ENCODE results near the gene CREBZF. TPM values are rescaled to one million over a fixed set of nuclear protein-coding genes. Genes with fewer than 3 reads are reported as not detected.
"Not testable (repeated sequence)": the region's sequence is repeated elsewhere in the genome, so short reads cannot be mapped to it uniquely, and the experiment has no call there.

Gene CREBZF
- total RNA-seq, 2 experiments from 2014 or later = 61.0 to 72.3 TPM

DNA sequence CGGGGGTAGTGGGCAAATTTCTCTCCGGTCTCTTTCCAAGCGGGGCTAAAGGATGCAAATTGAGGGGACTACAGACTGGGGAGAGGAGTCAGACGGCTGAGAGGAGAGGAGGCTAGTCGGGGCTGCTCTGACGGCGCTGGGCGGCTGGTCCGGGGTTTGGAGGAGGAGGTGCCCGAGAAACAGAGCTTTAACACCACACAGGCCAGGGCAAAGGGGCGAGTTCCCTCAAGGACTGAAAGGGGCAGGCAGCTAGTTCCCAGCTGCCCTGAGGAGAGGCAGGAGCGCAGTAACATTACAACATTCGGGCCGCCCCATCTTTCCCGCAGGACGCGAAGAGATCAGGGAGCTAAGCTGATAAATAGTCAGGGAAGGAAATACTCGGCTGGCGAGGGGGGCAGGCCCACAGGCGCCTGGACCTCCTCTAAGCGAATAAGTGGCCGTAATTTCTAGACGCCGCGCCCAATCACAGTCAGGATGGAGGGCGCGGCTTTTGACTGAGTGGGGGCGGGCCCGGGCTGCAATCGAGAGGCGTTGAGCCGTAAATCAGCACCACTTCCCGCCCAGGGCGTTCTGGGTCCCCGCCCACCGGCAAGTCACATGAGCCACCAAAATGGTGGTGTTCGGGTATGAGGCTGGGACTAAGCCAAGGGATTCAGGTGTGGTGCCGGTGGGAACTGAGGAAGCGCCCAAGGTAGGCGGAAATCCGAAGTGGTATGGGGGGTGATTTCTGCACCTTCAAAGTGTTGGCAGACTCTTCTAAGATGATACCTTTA is 36.7 kb downstream of the CREBZF start, which contains the start of gene TMEM126B:
TSS of gene TMEM126B (plus strand) at position 596 of the 773 bp plus-strand sequence. CDS start at position 611, 15 bp downstream.
- peak; percentile 99 for ATAC-seq
- peak; percentile 99 for DNase-seq
- peaks cover 15% of the 10 kb centered on the region for H3K36me3 Mint-ChIP-seq
- no peaks in the 10 kb centered on the region for H3K9me3 Mint-ChIP-seq (ENCODE audit: low read depth)
- peak within 1 kb of the TSS; percentile 91 for H3K4me3 Mint-ChIP-seq
- H3K27ac Mint-ChIP-seq = peak within 1 kb of the TSS; percentile 91
- CTCF ChIA-PET = interaction anchor here (0.7 to 1.7 kb wide), 7 partner anchors 9 to 227 kb away, joined by 3 to 6 read pairs (median 5); partner anchors contain the start of genes CCDC83 and TMEM126A
- peaks cover 2% of the 10 kb centered on the region for H3K27me3 Mint-ChIP-seq
- peaks cover 38% of the 10 kb centered on the region for H3K4me1 Mint-ChIP-seq

GRCh38 chr11:85627332-85627997 is 37.5 kb downstream of the CREBZF start, which contains the start of gene DLG2:
Gene DLG2 (minus strand): TSS chr11:85627344.
- Mint-ChIP-seq H3K36me3 (peaks cover 13% of the 10 kb centered on the region), H3K27ac (peak within 1 kb of the TSS; percentile 91), H3K4me3 (peak within 1 kb of the TSS; percentile 91), H3K4me1 (peaks cover 38% of the 10 kb centered on the region), H3K9me3 (ENCODE audit: low read depth) (no peaks in the 10 kb centered on the region), H3K27me3 (peaks cover 2% of the 10 kb centered on the region)
- no peak for DNase-seq
- CTCF ChIA-PET = interaction anchor here (0.7 to 1.7 kb wide), 6 partner anchors 10 to 227 kb away, joined by 3 to 6 read pairs (median 4); partner anchors contain the start of genes CCDC83 and TMEM126A
- ATAC-seq = peak; percentile 0

DNA sequence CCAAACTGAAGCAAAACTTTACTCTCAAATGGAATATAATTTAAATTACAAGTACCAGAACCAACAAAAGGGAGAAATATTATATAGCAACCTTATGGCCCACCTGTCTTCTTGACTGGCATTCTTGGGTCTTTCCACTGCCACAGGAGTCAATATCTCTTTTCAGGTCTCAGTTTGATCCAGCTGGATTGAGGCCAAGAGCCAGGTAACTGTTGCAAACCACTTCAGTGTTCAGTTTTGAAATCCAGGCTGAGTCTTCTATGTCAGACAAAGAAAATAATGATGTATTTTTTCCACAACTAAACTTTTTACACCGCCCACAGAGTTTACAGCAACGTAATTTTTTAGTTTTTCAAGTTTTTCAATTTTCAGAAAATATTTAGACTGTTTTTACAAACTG is 38.4 kb downstream of the CREBZF start:
- H3K4me1 Mint-ChIP-seq = peaks cover 38% of the 10 kb centered on the region
- CTCF ChIA-PET = interaction anchor here (0.5 to 0.9 kb wide), 3 partner anchors 21 to 1782 kb away, joined by 3 read pairs; no protein-coding TSS in a partner anchor
- H3K36me3 Mint-ChIP-seq = peaks cover 7% of the 10 kb centered on the region
- H3K27me3 Mint-ChIP-seq = peaks cover 2% of the 10 kb centered on the region
- no peaks in the 10 kb centered on the region for H3K9me3 Mint-ChIP-seq (ENCODE audit: low read depth)
- H3K27ac Mint-ChIP-seq = no peak overlapping the region
- DNase-seq (no peak), ATAC-seq (no peak)
- H3K4me3 Mint-ChIP-seq = peak overlapping the region; percentile 91

- Mint-ChIP-seq H3K27me3 (peaks cover 2% of the 10 kb centered on the region), H3K27ac (no peak overlapping the region), H3K9me3 (ENCODE audit: low read depth) (no peaks in the 10 kb centered on the region), H3K36me3 (no peaks in the 10 kb centered on the region), H3K4me3 (no peak overlapping the region), H3K4me1 (peaks cover 23% of the 10 kb centered on the region)
- no peak for ATAC-seq
- CTCF ChIA-PET = no interaction called here
- no peak for DNase-seq
These were observed 44.7 kb downstream of the CREBZF start for GRCh38 chr11:85620256-85620655.

GRCh38 chr11:85619499-85619898 is 45.4 kb downstream of the CREBZF start:
- no peaks in the 10 kb centered on the region for H3K9me3 Mint-ChIP-seq (ENCODE audit: low read depth)
- H3K27me3 Mint-ChIP-seq = no peaks in the 10 kb centered on the region
- no peak for DNase-seq
- no peak for ATAC-seq
- H3K27ac Mint-ChIP-seq = no peak overlapping the region
- no peak overlapping the region for H3K4me3 Mint-ChIP-seq
- H3K36me3 Mint-ChIP-seq = no peaks in the 10 kb centered on the region
- CTCF ChIA-PET = interaction anchor here (0.8 kb wide), 1 partner anchor 9 kb away, joined by 3 read pairs; the partner anchor contains the start of gene TMEM126B
- H3K4me1 Mint-ChIP-seq = peaks cover 19% of the 10 kb centered on the region

DNA sequence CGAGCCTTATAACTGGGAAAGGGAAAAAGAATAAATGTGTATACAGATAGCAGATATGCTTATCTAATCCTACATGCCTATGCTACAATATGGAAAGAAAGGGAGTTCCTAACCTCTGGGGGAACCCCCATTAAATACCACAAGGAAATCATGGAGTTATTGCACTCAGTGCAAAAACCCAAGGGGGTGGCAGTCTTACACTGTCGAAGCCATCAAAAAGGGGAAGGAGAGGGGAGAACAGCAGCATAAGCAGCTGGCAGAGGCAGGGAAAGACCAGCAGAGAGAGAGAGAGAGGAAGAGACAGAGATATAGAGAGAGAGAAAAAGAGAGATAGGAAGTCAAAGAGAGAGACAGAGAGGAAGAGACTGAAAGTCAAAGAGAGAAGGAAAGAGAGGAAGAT is 53.3 kb downstream of the CREBZF start:
- H3K4me3 Mint-ChIP-seq; CTCF ChIA-PET; H3K27me3 Mint-ChIP-seq; DNase-seq; H3K4me1 Mint-ChIP-seq; H3K9me3 Mint-ChIP-seq (ENCODE audit: low read depth); H3K36me3 Mint-ChIP-seq; ATAC-seq; H3K27ac Mint-ChIP-seq: not testable (repeated sequence)

Other genes starting within 250 kb of the CREBZF start
- 1 to 10 TPM; 1.4 to 2.1 TPM for gene DLG2, start 37.8 kb downstream of the CREBZF start, total RNA-seq
- 10 to 100 TPM; 49.3 to 63.1 TPM for gene TMEM126B, start 36.5 kb downstream of the CREBZF start, total RNA-seq
- 10 to 100 TPM; 28.4 to 39.0 TPM for gene TMEM126A, start 17.2 kb downstream of the CREBZF start, total RNA-seq
- gene CCDC89, start 21.1 kb upstream of the CREBZF start, total RNA-seq = under 1 TPM; 0.73 to 0.76 TPM
- gene SYTL2, start 146.0 kb upstream of the CREBZF start, total RNA-seq = 10 to 100 TPM; 73.7 to 78.0 TPM
- not detected for gene CCDC83, start 190.3 kb upstream of the CREBZF start, total RNA-seq

Measured in activated CD8-positive, alpha-beta memory T cell treated with anti-CD3 and anti-CD28 coated beads, Interleukin-2, amount 10 ng/mL, durations not matched to agents 7 days and 5 days (primary cell).